Thoracic aorta (tissue), 2 donors: ENCODE data around the gene FGFR3. TPM values are rescaled to one million over a fixed set of nuclear protein-coding genes. Genes with fewer than 3 reads are reported as not detected.

Experiments
- ATAC-seq: fragments of 150-250 bp; one replicate; pipeline ENCODE4 v1.8.0; 2017; ENCODE audit warnings: low read depth; ENCODE audit not compliant: insufficient number of reproducible peaks, low FRiP score
- DNase-seq: peaks from one replicate; pipeline ENCODE4 v3.0.0-alpha.2; 2020; ENCODE audit warnings: low spot score
- H3K27ac ChIP-seq, 2 donors: fragments of 200-600 bp; sonication (generic); 1 replicate in 1 of 2; 2 replicates in 1 of 2; pipeline ENCODE4 v1.5.1; 2016; ENCODE audit warnings: mild to moderate bottlenecking in 2 of 2, moderate library complexity in 2 of 2
- H3K27me3 ChIP-seq: fragments of 200-600 bp; sonication (generic); replicated peaks from 2 replicates; pipeline ENCODE4 v1.6.0; 2016; ENCODE audit warnings: mild to moderate bottlenecking; ENCODE audit not compliant: insufficient read depth
- H3K36me3 ChIP-seq: fragments of 200-600 bp; sonication (generic); one replicate; pipeline ENCODE4 v1.5.1; 2016
- H3K4me1 ChIP-seq, 2 donors: fragments of 200-600 bp; sonication (generic); 1 replicate in 1 of 2; 2 replicates in 1 of 2; pipeline versions ENCODE4 v1.5.1 to v1.6.0; 2016; ENCODE audit warnings: low read depth in 2 of 2, mild to moderate bottlenecking in 1 of 2; ENCODE audit not compliant: control insufficient read depth in 1 of 2
- H3K4me3 ChIP-seq: fragments of 200-600 bp; sonication (generic); 2 replicates; pipeline ENCODE4 v1.5.1; 2016; ENCODE audit warnings: mild to moderate bottlenecking
- H3K9me3 ChIP-seq: fragments of 200-600 bp; sonication (generic); 2 replicates; pipeline ENCODE4 v1.5.1; 2016
- total RNA-seq, 2 donors: library from RNA; depleted of rRNA; stranded (reverse); fragments of >200 nt; gene quantifications; one replicate each; pipeline versions ENCODE4 v1.1.0 to v1.2.3, GENCODE V29; 2016
- TF ChIP-seq, protein P1 (sequence below): fragments of 200-600 bp; sonication (generic); IDR thresholded peaks from one replicate; pipeline ENCODE4 v1.5.1; 2019; ENCODE audit warnings: antibody characterized with exemption

The FGFR3 gene
- total RNA-seq, 2 donors from 2014 or later, result 0.68 to 1.4 TPM

DNA sequence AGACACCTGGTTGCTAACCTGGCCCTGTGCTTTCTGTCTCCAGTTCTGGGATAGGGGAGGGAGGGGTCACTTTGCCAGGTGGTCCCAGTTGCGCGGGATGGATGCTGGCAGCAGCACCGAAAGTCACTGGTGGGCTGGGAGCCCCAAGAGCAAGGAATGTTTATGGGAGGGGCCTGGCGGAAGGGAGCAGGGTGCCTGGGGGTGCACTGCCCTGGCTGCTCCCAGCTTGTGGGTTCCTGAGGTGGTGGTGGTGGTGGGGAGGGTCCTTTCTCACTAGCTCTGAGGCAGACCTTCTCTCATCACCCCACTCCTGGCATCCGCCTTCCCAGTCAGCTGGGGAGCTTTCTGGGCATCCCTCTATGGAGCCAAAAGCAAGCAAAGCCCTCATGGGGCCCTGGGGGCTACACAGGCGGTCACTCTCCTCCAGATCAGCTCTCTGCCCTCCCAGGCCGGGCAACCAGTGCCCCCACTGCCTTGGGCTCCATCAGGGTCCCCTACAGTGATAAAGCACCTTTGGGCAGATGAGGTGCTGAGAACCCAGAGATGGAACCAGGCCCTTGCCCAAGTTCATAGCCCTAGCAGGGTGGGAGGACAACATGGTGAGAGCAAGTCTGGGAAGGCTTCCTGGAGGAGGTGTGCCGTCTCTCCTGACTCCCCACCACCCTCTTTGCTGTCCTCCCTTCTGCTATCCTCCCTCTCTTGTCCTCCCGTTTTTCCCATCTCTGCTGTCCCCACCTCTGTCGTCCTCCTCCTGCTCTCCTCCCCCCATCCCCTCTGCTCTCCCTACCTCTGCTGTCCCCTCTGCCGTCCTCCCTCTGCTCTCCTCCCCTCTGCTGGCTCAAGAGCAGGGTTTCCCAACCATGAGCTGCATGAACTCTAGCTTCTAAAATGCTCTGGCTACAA lies 16.0 kb downstream of the FGFR3 start:
- no peak for ATAC-seq
- Histone ChIP-seq H3K27me3 (no peaks in the 10 kb centered on the region), H3K9me3 (no peaks in the 10 kb centered on the region), H3K36me3 (peaks cover 9% of the 10 kb centered on the region), H3K27ac (no peak overlapping the region), H3K4me3 (no peak overlapping the region), H3K4me1 (no peaks in the 10 kb centered on the region)
- DNase-seq, result no peak
- TF ChIP-seq, protein P1, sequence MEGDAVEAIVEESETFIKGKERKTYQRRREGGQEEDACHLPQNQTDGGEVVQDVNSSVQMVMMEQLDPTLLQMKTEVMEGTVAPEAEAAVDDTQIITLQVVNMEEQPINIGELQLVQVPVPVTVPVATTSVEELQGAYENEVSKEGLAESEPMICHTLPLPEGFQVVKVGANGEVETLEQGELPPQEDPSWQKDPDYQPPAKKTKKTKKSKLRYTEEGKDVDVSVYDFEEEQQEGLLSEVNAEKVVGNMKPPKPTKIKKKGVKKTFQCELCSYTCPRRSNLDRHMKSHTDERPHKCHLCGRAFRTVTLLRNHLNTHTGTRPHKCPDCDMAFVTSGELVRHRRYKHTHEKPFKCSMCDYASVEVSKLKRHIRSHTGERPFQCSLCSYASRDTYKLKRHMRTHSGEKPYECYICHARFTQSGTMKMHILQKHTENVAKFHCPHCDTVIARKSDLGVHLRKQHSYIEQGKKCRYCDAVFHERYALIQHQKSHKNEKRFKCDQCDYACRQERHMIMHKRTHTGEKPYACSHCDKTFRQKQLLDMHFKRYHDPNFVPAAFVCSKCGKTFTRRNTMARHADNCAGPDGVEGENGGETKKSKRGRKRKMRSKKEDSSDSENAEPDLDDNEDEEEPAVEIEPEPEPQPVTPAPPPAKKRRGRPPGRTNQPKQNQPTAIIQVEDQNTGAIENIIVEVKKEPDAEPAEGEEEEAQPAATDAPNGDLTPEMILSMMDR, result no peak

DNA sequence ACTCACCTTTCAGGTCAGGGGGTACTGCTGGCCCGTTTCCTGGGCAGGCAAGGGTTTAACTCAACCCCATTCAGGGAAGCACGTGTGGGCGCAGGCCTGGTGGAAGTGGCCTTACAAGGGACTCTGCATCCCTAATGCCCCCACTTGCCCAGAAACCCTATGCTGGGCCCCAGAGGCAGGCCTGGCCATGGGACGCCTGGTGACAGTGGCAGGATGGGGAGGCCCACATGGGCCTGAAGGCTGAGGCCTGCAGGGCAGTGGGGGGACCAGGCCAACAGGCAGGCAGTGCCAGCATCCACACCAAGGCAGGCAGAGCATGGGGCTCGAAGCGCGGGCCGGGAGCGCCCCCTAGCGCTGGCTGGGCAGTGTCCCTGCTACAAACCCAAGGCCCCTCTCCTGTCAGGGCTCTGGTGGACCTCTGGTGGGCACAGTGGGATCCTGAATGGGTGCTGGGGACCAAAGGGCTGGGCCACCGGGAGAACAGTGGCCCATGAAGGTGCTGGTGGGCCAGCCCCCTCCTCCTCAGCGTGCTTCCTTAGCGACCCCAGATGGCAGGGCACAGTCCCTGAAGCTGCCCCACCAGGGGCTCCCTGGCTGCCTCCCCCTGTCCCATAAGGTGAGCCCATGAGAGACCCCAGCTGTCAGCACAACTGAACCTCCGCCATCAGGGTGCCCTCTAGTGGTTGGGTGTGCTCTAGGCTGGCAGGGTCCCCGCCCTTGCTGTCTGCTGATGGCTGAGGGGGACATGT lies 16.8 kb downstream of the FGFR3 start:
- H3K27me3 ChIP-seq, result no peaks in the 10 kb centered on the region
- H3K4me3 ChIP-seq, result no peak overlapping the region
- no peaks in the 10 kb centered on the region for H3K4me1 ChIP-seq
- H3K36me3 ChIP-seq, result peaks cover 16% of the 10 kb centered on the region
- H3K27ac ChIP-seq, result no peak overlapping the region
- no peaks in the 10 kb centered on the region for H3K9me3 ChIP-seq
- TF ChIP-seq, protein P1, result peak; percentile 57
- no peak for ATAC-seq
- no peak for DNase-seq

DNA sequence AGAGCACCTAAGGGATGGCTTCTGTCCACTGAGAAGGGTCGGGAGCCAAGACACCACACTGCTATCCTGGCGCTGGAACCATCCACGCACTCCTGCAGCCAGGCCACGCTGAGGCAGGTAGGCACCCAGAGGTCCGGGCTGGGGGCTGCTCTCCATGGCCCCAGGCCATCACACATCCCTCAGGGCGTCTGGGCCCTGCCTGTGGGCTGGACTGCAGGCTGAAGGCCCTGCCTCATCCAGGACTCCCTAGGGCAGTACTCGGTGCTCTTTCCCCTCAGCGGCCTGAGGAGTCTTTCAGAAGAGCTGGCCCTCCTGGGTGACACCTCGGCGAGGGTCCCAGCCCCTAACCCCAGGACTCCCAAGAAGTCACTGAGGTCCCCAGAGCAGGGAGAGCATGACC lies 17.7 kb downstream of the FGFR3 start:
- no peaks in the 10 kb centered on the region for H3K4me1 ChIP-seq
- H3K9me3 ChIP-seq, result no peaks in the 10 kb centered on the region
- no peak overlapping the region for H3K4me3 ChIP-seq
- ATAC-seq (no peak), DNase-seq (no peak)
- no peaks in the 10 kb centered on the region for H3K27me3 ChIP-seq
- H3K27ac ChIP-seq, result no peak overlapping the region
- TF ChIP-seq, protein P1, result no peak
- H3K36me3 ChIP-seq, result peaks cover 25% of the 10 kb centered on the region

DNA sequence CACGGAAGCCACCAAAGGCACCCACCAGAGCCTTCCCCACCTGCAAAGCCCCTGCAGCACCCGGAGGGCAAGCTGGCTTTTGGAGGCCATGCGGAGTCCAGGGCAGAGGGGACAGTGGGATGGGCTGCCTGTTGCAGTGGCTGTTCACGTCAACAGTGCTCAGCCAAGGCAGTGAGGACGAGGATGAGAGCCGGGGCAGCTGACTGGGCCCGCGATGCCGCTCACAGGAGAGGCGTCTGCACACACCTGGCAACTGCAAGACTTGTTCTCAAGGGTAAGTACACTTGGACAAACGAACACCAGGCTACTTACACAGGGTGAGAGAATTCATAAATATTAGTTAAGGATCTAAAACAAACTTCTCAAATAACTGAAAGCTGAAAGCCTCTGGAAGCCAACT lies 19.6 kb downstream of the FGFR3 start:
- Histone ChIP-seq H3K36me3 (peaks cover 41% of the 10 kb centered on the region), H3K9me3 (no peaks in the 10 kb centered on the region), H3K27ac (no peak overlapping the region), H3K4me1 (no peaks in the 10 kb centered on the region), H3K27me3 (no peaks in the 10 kb centered on the region), H3K4me3 (no peak overlapping the region)
- TF ChIP-seq, protein P1, result no peak
- no peak for DNase-seq
- no peak for ATAC-seq

DNA sequence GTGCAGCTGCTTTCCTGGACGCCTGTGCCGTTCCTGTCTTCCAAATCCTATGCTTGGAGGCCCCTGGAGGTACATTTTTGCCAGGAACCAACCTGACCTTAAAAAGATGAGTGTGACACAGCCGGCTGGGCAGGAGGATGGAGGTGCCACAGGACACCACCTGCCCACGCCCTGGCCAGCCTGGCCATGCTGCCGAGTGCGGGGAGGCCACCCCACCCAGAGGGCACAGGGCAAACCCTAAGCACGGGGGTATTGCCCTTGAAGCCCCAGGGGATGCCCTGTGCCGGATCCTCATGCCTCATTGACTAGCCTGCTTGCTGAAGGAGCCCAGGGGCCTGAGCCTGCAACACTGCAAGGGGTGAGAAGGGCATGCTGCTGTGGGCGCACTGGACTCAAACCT lies 20.1 kb downstream of the FGFR3 start:
- Histone ChIP-seq H3K27me3 (no peaks in the 10 kb centered on the region), H3K36me3 (peaks cover 45% of the 10 kb centered on the region), H3K4me3 (no peak overlapping the region), H3K9me3 (no peaks in the 10 kb centered on the region), H3K27ac (no peak overlapping the region), H3K4me1 (no peaks in the 10 kb centered on the region)
- no peak for DNase-seq
- TF ChIP-seq, protein P1, result no peak
- no peak for ATAC-seq
